Ovary (tissue), 3 donors: ENCODE data around the gene CYP4V2.

Source experiments
- EP300 ChIP-seq: sonication (generic); formaldehyde crosslinking; IDR thresholded peaks from one replicate; pipeline ENCODE4 v1.6.1; 2017; ENCODE audit warnings: antibody characterized with exemption
- POLR2A ChIP-seq: fragments of 450-650 bp; IDR thresholded peaks from one replicate; pipeline ENCODE4 v1.6.1; 2017; ENCODE audit warnings: antibody characterized with exemption, mild to moderate bottlenecking, moderate library complexity
- TF ChIP-seq, protein P1 (sequence below), 3 donors: fragments of 450-650 bp in 2 of 3; fragments of 200-600 bp in 1 of 3; IDR thresholded peaks; one replicate each; pipeline versions ENCODE4 v1.5.1 to v1.8.0; 2016 to 2022; ENCODE audit warnings: antibody characterized with exemption in 3 of 3, mild to moderate bottlenecking in 1 of 3
- donor health status: DM: no; HTN: no; CAD: no.

DNA sequence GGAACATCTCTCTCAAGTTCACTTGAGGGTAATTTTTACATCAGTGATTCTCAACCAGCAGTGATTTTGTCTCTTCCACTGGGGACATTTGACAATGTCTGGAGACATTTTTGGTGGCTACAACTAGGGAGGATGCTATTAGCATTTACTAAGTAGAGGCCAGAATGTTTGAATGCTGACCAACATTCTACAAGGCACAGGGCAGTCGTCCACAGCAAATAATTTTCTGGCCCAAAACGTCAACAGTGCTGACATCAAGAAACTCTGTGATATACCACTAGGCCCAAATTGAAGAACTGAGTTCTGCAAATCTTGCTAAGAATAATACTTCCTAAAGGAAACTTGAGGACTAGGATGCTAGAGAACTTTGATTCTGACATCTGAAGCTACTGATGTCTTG is 43.0 kb downstream of the CYP4V2 start:
- TF ChIP-seq, protein P1, sequence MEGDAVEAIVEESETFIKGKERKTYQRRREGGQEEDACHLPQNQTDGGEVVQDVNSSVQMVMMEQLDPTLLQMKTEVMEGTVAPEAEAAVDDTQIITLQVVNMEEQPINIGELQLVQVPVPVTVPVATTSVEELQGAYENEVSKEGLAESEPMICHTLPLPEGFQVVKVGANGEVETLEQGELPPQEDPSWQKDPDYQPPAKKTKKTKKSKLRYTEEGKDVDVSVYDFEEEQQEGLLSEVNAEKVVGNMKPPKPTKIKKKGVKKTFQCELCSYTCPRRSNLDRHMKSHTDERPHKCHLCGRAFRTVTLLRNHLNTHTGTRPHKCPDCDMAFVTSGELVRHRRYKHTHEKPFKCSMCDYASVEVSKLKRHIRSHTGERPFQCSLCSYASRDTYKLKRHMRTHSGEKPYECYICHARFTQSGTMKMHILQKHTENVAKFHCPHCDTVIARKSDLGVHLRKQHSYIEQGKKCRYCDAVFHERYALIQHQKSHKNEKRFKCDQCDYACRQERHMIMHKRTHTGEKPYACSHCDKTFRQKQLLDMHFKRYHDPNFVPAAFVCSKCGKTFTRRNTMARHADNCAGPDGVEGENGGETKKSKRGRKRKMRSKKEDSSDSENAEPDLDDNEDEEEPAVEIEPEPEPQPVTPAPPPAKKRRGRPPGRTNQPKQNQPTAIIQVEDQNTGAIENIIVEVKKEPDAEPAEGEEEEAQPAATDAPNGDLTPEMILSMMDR (IDR thresholded peaks at IDR 0.05): no peak
- TF ChIP-seq POLR2A (no peak), EP300 (no peak)
